Lower lobe of right lung (tissue), 2 donors: Measurements from ENCODE around the gene CACNA2D1. TPM values are rescaled to one million over a fixed set of nuclear protein-coding genes. Genes with fewer than 3 reads are reported as not detected.
"Not testable (repeated sequence)": the region's sequence is repeated elsewhere in the genome, so short reads cannot be mapped to it uniquely, and the experiment has no call there.

ENCODE experiments used
- ATAC-seq, 2 donors: fragments of 200-7000 bp; cut with Tn5 transposase; one replicate each; pipeline ENCODE4 v1.9.1; 2020 to 2022; ENCODE audit warnings: mild to moderate bottlenecking in 2 of 2, moderate library complexity in 2 of 2
- DNase-seq: peaks from one replicate; pipeline ENCODE4 v3.0.0-alpha.2; 2020
- H3K27ac ChIP-seq: fragments of 200-600 bp; one replicate; pipeline ENCODE4 v1.8.0; 2022
- H3K27me3 ChIP-seq: fragments of 200-600 bp; one replicate; pipeline ENCODE4 v1.8.0; 2022; ENCODE audit warnings: low read depth
- H3K36me3 ChIP-seq: fragments of 200-600 bp; one replicate; pipeline ENCODE4 v1.8.0; 2022; ENCODE audit warnings: mild to moderate bottlenecking
- H3K4me1 ChIP-seq: fragments of 200-600 bp; one replicate; pipeline ENCODE4 v1.8.0; 2022
- H3K4me3 ChIP-seq: fragments of 200-600 bp; one replicate; pipeline ENCODE4 v1.8.0; 2022; ENCODE audit warnings: mild to moderate bottlenecking
- H3K9me3 ChIP-seq: fragments of 200-600 bp; one replicate; pipeline ENCODE4 v1.8.0; 2022
- intact Hi-C: fragments of 100-400 bp; cut with DNase I; formaldehyde crosslinking; loops from one replicate; pipeline ENCODE4 v1.11.0; 2022
- total RNA-seq: library from RNA; stranded (reverse); fragmentation: NEBNext Ultra II Directional; extraction: Animal tissue kit (Norgen Biotek cat#: 25700); gene quantifications from one replicate; pipeline ENCODE4 v1.2.1, GENCODE V29; 2021
- TF ChIP-seq, protein P1 (sequence below): fragments of 200-600 bp; IDR thresholded peaks from one replicate; pipeline ENCODE4 v1.8.0; 2022; ENCODE audit warnings: antibody characterized with exemption, mild to moderate bottlenecking
- donor health status: DM: no; HTN: yes; CAD: no; lungs with severe emphysema.

CACNA2D1 gene
- total RNA-seq, 1 donor from 2014 or later: 12.5 TPM

DNA sequence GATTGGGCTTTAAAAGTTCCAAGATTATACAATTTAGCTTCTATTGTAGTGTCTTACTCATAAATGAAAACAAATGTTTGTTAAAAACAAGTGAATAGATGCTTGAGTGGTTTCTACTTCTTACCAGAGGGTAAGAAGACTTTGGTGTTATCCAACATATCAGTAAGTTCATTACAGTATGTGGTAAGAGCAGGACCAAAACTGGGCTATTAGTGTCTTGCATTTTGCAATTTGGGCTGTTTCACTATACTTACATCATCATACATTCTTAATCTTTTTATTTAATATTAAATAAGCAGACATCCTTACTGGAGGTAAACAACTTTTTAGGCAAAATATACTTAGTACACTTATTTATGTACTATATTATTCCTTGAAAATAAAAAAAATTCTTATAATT lies 425.4 kb downstream of the CACNA2D1 start:
- intact Hi-C loops: no loop called here

DNA sequence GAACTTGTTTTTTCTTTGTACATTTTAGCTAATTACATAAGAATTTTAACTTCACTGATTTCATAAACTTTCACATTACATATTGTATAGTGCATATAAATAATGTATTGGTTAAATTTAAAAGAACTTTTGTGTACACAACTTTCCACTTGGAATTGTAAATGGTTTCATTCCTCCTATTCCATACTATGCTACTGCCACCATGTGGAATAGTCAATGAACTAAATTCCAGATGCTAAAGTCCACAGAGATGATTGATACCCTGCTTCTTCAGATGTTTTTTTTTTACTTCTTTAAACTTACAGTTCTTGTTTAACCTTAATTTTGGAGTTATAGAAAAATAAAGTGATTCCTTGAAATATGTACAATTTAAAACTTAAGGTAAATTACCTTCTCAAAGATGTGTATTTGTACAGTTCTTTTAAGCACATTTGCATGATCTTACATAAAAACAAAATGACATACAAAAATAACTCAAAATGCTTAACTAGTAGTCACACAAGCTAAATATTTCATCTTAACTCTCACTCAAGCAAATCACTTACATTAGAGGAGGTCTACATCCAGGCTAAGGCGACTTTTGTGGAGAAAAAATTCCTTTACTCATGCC lies 426.1 kb downstream of the CACNA2D1 start:
- no peaks in the 10 kb centered on the region for H3K9me3 ChIP-seq
- no peak for ATAC-seq
- intact Hi-C loops: no loop called here
- no peaks in the 10 kb centered on the region for H3K27me3 ChIP-seq
- H3K4me3 ChIP-seq: no peak overlapping the region
- H3K27ac ChIP-seq: no peak overlapping the region
- TF ChIP-seq, protein P1, sequence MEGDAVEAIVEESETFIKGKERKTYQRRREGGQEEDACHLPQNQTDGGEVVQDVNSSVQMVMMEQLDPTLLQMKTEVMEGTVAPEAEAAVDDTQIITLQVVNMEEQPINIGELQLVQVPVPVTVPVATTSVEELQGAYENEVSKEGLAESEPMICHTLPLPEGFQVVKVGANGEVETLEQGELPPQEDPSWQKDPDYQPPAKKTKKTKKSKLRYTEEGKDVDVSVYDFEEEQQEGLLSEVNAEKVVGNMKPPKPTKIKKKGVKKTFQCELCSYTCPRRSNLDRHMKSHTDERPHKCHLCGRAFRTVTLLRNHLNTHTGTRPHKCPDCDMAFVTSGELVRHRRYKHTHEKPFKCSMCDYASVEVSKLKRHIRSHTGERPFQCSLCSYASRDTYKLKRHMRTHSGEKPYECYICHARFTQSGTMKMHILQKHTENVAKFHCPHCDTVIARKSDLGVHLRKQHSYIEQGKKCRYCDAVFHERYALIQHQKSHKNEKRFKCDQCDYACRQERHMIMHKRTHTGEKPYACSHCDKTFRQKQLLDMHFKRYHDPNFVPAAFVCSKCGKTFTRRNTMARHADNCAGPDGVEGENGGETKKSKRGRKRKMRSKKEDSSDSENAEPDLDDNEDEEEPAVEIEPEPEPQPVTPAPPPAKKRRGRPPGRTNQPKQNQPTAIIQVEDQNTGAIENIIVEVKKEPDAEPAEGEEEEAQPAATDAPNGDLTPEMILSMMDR: peak; percentile 40
- no peaks in the 10 kb centered on the region for H3K36me3 ChIP-seq
- no peaks in the 10 kb centered on the region for H3K4me1 ChIP-seq
- DNase-seq: no peak

More for the DNA sequence above, 425.4 kb downstream of the CACNA2D1 start:
- Histone ChIP-seq H3K36me3 (no peaks in the 10 kb centered on the region), H3K27ac (no peak overlapping the region), H3K4me3 (no peak overlapping the region), H3K27me3 (no peaks in the 10 kb centered on the region), H3K4me1 (no peaks in the 10 kb centered on the region), H3K9me3 (no peaks in the 10 kb centered on the region)
- DNase-seq (no peak), ATAC-seq (no peak)
- TF ChIP-seq, protein P1: no peak

DNA sequence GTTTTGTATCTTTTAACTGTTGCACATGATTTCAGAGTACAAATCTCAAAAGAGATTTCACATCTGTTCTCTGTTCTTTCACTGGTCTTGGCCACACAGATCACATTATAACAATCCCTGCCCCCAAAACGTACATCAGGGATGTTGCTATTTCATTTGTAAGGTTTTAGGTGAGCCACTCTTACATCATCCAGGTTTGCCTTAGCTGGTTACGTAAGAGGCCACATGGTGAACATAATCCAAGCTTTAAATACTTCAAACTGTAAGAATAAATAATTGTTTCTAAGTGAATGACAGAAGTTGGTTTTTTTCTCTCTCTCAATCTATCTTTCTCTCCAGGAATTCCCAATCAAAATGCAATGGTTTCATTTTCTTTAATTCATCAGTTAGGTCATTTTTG lies 427.8 kb downstream of the CACNA2D1 start:
- Histone ChIP-seq H3K27me3 (no peaks in the 10 kb centered on the region), H3K36me3 (no peaks in the 10 kb centered on the region), H3K4me3 (no peak overlapping the region), H3K9me3 (no peaks in the 10 kb centered on the region), H3K4me1 (no peaks in the 10 kb centered on the region), H3K27ac (no peak overlapping the region)
- ATAC-seq: no peak
- intact Hi-C loops: no loop called here
- no peak for DNase-seq
- TF ChIP-seq, protein P1: no peak

DNA sequence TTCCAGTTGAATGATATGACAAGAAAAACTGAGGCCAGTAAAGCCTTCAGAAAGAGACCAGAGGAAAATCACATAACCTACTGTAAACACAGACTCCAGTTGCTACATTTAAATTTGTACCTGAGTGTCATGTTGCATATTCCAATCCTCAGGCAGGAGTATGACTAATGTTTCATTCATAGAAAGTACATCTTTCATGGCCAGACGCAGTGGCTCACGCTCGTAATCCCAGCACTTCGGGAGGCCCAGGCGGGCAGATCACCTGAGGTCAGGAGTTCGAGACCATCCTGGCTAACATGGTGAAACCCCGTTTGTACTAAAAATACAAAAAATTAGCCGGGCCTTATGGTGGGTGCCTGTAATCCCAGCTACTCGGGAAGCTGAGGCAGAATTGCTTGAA lies 429.0 kb downstream of the CACNA2D1 start:
- intact Hi-C loops, H3K4me1 ChIP-seq, H3K36me3 ChIP-seq, DNase-seq, ATAC-seq, H3K9me3 ChIP-seq, H3K4me3 ChIP-seq, H3K27ac ChIP-seq, H3K27me3 ChIP-seq: not testable (repeated sequence)

DNA sequence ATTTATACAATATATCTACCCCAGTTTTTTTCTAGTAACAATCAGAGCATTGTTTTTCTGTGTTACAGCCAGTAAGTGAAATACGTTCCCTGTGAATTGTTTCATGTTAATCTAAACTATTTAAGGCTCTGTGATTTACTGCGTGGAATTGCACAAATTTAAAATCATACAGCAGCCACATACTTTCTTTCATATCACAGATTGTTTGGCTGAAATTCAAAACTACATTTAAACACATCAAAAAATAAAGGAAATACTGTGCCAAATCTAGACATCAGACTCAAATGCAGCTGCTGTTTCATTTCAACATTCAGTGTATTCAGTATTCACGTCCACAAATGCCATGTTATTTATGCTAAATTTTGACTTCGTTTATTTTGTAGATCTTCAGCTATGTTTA lies 431.1 kb downstream of the CACNA2D1 start:
- Histone ChIP-seq H3K9me3 (no peaks in the 10 kb centered on the region), H3K27me3 (no peaks in the 10 kb centered on the region), H3K4me3 (no peak overlapping the region), H3K36me3 (no peaks in the 10 kb centered on the region), H3K27ac (no peak overlapping the region), H3K4me1 (no peaks in the 10 kb centered on the region)
- intact Hi-C loops: no loop called here
- DNase-seq: no peak
- ATAC-seq: no peak
- TF ChIP-seq, protein P1: no peak

DNA sequence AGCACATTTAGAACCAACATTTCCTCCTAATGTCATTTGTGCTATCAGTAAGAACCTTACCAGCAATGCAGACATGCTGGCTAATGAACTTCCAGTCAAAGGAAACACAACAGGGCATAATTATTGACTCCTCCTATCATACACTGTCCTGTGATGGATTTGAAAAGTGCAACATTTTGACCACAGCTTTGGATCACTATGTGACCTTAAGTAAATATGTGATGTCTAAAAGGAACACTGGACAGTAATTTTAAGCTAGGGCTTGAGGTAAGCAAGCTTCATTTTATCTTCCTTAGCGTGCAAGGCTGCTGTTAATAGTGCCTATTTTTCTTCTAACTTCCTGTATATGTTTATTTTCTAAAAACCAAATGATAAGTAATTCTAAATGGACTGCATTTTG lies 433.2 kb downstream of the CACNA2D1 start:
- TF ChIP-seq, protein P1: no peak
- intact Hi-C loops: no loop called here
- no peak overlapping the region for H3K27ac ChIP-seq
- no peak overlapping the region for H3K4me3 ChIP-seq
- H3K4me1 ChIP-seq: no peaks in the 10 kb centered on the region
- ATAC-seq (no peak), DNase-seq (no peak)
- H3K9me3 ChIP-seq: no peaks in the 10 kb centered on the region
- H3K27me3 ChIP-seq: no peaks in the 10 kb centered on the region
- H3K36me3 ChIP-seq: no peaks in the 10 kb centered on the region
